Gastrocnemius medialis (tissue), 4 donors: ENCODE measurements around the gene RALGAPB. TPM values are rescaled to one million over a fixed set of nuclear protein-coding genes. Genes with fewer than 3 reads are reported as not detected.

Experiments used
- ATAC-seq, 2 donors: fragments of 150-250 bp; one replicate each; pipeline ENCODE4 v1.9.1; 2016
- DNase-seq, 2 donors: peaks; one replicate each; pipeline ENCODE4 v3.0.0-alpha.2; 2019
- H3K27ac ChIP-seq, 4 donors: fragments of 200-600 bp; sonication (generic); 1 replicate in 1 of 4; 2 replicates in 3 of 4; pipeline ENCODE4 v1.5.1; 2016 to 2018; ENCODE audit warnings: mild to moderate bottlenecking in 2 of 4, moderate library complexity in 1 of 4
- H3K27me3 ChIP-seq, 3 donors: fragments of 200-600 bp; sonication (generic) in 2 of 3; 1 replicate in 1 of 3; 2 replicates in 2 of 3; pipeline versions ENCODE4 v1.5.1 to v1.6.0; 2016 to 2019; ENCODE audit warnings: mild to moderate bottlenecking in 1 of 3, moderate library complexity in 1 of 3
- H3K36me3 ChIP-seq, 2 donors: fragments of 200-600 bp; sonication (generic) in 1 of 2; one replicate each; pipeline ENCODE4 v1.5.1; 2017 to 2018
- H3K4me1 ChIP-seq, 2 donors: fragments of 200-600 bp; sonication (generic) in 1 of 2; one replicate each; pipeline ENCODE4 v1.5.1; 2016 to 2017; ENCODE audit warnings: mild to moderate bottlenecking in 2 of 2
- H3K4me3 ChIP-seq, 4 donors: fragments of 200-600 bp; sonication (generic) in 3 of 4; 1 replicate in 1 of 4; 2 replicates in 3 of 4; pipeline ENCODE4 v1.5.1; 2016 to 2019; ENCODE audit warnings: mild to moderate bottlenecking in 2 of 4
- H3K9me3 ChIP-seq, 3 donors: fragments of 200-600 bp; sonication (generic) in 2 of 3; 1 replicate in 1 of 3; 2 replicates in 2 of 3; pipeline ENCODE4 v1.5.1; 2016 to 2019
- CTCF ChIP-seq, 5 experiments: fragments of 450-650 bp in 3 of 5; fragments of 200-600 bp in 2 of 5; sonication (generic) in 2 of 5; IDR thresholded peaks in 4 of 5; conservative IDR thresholded peaks in 1 of 5; 1 replicate in 4 of 5; 2 replicates in 1 of 5; pipeline ENCODE4 v1.5.1; 2016 to 2019; ENCODE audit warnings: antibody characterized with exemption in 5 of 5, mild to moderate bottlenecking in 3 of 5, moderate library complexity in 3 of 5
- POLR2A ChIP-seq, 2 donors: fragments of 450-650 bp; IDR thresholded peaks; one replicate each; pipeline ENCODE4 v1.6.1; 2017; ENCODE audit warnings: antibody characterized with exemption in 2 of 2, mild to moderate bottlenecking in 2 of 2, moderate library complexity in 2 of 2
- in situ Hi-C, 4 donors: fragments of 200-750 bp; cut with MboI; loops; one replicate each; pipeline versions ENCODE4 v1.15.0 to v1.8.0; 2017; ENCODE audit warnings: low sequenced_read_pairs in 4 of 4
- intact Hi-C: fragments of 100-400 bp; cut with DNase I; formaldehyde crosslinking; loops from one replicate; pipeline ENCODE4 v1.15.1; 2023; ENCODE audit warnings: low total_unique reads
- microRNA counts, 2 donors: library from miRNA; unstranded; fragments of <30 nt; microRNA quantifications; one replicate each; lab custom pipeline; 2016
- microRNA-seq, 2 donors: library from miRNA; unstranded; fragments of <30 nt; microRNA quantifications; one replicate each; pipeline ENCODE4, GENCODE V29; 2016; ENCODE audit warnings: borderline replicate concordance in 2 of 2
- total RNA-seq, 4 donors: library from RNA; depleted of rRNA; stranded (reverse); fragments of >200 nt; gene quantifications; one replicate each; pipeline versions ENCODE4 v1.1.0 to v1.2.3, GENCODE V29; 2016

Gene RALGAPB
- total RNA-seq, 4 donors from 2014 or later: 23.2 to 28.8 (median 26.0) TPM

- H3K36me3 ChIP-seq: no peaks in the 10 kb centered on the region
Observed at GRCh38 chr20:38625896-38626295, 153.3 kb downstream of the RALGAPB start.

GRCh38 chr20:38626921-38627659, 154.4 kb downstream of the RALGAPB start:
- no peak for TF ChIP-seq CTCF (IDR thresholded peaks at IDR 0.05 in 4 of 5, conservative IDR thresholded peaks at IDR 0.05 in 1 of 5)
- TF ChIP-seq POLR2A (IDR thresholded peaks at IDR 0.05): no peak
- in situ Hi-C loops (loop anchor here in 1 of 4 donors (25.0 kb wide), 1 partner anchor 260 kb away; no protein-coding TSS in a partner anchor), intact Hi-C loops (no loop called here)
- Histone ChIP-seq H3K4me1 (no peaks in the 10 kb centered on the region), H3K9me3 (no peaks in the 10 kb centered on the region), H3K36me3 (no peaks in the 10 kb centered on the region), H3K27ac (no peak overlapping the region), H3K4me3 (no peak overlapping the region), H3K27me3 (no peaks in the 10 kb centered on the region)
- ATAC-seq (no peak), DNase-seq (no peak)

More at GRCh38 chr20:38625896-38626295, 153.3 kb downstream of the RALGAPB start:
- H3K27ac ChIP-seq: no peak overlapping the region
- no peak for TF ChIP-seq POLR2A (IDR thresholded peaks at IDR 0.05)
- TF ChIP-seq CTCF (IDR thresholded peaks at IDR 0.05 in 4 of 5, conservative IDR thresholded peaks at IDR 0.05 in 1 of 5): no peak
- no peak for ATAC-seq
- H3K4me3 ChIP-seq: no peak overlapping the region
- in situ Hi-C loops (loop anchor here in 1 of 4 donors (25.0 kb wide), 1 partner anchor 261 kb away; no protein-coding TSS in a partner anchor), intact Hi-C loops (no loop called here)
- no peaks in the 10 kb centered on the region for H3K4me1 ChIP-seq
- no peaks in the 10 kb centered on the region for H3K9me3 ChIP-seq
- no peaks in the 10 kb centered on the region for H3K27me3 ChIP-seq
- no peak for DNase-seq

MicroRNAs encoded within 50 kb of the gene (microRNA counts, 767-probe panel; counts per million panel counts)
- microRNA hsa-miR-548o-3p (lab: Ali Mortazavi, UCI): 356 to 448 counts per million in 2 donors

Small RNAs within 50 kb of the gene (microRNA-seq; reads per million reads assigned to microRNA genes)
- gene MIR548O2: 0 reads per million in 2 donors

Other genes with a start within 250 kb of the RALGAPB start
- gene KIAA1755, start 212.1 kb upstream of the RALGAPB start, total RNA-seq: under 1 TPM in 3 of 4 donors, not detected in 1; 0.05 to 0.41 (median 0.38) TPM
- gene BPI, start 168.7 kb upstream of the RALGAPB start, total RNA-seq: not detected
- 10 to 100 TPM in 1 of 4 donors, 1 to 10 TPM in 3; 1.4 to 17.9 (median 6.5) TPM for gene LBP, start 126.4 kb upstream of the RALGAPB start, total RNA-seq
- 10 to 100 TPM in 1 of 4 donors, 1 to 10 TPM in 3; 6.0 to 12.2 (median 8.7) TPM for gene SNHG17, start 37.5 kb upstream of the RALGAPB start, total RNA-seq
- gene ADIG, start 108.4 kb downstream of the RALGAPB start, total RNA-seq: not detected
- gene ARHGAP40, start 129.0 kb downstream of the RALGAPB start, total RNA-seq: not detected